ENCODE measurements around the gene MAPK4.

Gene MAPK4

GRCh38 chr18:50671376-50671775, 111.5 kb downstream of the MAPK4 start:
- DNase-seq (ENCODE audit: low spot score): no peak
- in situ Hi-C loops (cut with MboI; ENCODE audit: low pct_unique_long_range_greater_than_20kb, low sequenced_read_pairs, unreplicated experiment): no loop called here
- TF ChIP-seq CTCF (IDR thresholded peaks at IDR 0.05; ENCODE audit: extremely low read depth, insufficient read depth, missing control alignments): no peak

GRCh38 chr18:50674307-50674980, 114.6 kb downstream of the MAPK4 start:
- no peak for DNase-seq (ENCODE audit: low spot score)
- in situ Hi-C loops (cut with MboI; ENCODE audit: low pct_unique_long_range_greater_than_20kb, low sequenced_read_pairs, unreplicated experiment): no loop called here
- no peak for TF ChIP-seq CTCF (IDR thresholded peaks at IDR 0.05; ENCODE audit: extremely low read depth, insufficient read depth, missing control alignments)

DNA sequence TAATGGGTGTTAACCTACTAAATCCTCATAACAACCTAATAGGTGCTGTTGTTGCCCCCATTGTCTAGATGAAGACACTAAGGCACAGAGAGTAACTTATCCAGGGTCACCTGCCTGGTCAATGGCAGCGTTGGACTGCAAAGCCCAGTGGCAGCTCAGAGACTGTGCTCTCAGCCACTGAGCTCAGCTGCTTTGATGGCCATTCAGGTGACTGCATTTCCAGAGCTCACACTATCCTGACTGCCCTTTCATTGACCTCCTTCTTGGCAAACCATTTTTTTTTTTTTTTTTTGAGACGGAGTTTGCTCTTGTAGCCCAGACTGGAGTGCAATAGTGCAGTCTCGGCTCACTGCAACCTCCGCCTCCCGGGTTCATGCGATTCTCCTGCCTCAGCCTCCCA, 115.2 kb downstream of the MAPK4 start:
- no peak for DNase-seq (ENCODE audit: low spot score)
- TF ChIP-seq CTCF (IDR thresholded peaks at IDR 0.05; ENCODE audit: extremely low read depth, insufficient read depth, missing control alignments): no peak
- in situ Hi-C loops (cut with MboI; ENCODE audit: low pct_unique_long_range_greater_than_20kb, low sequenced_read_pairs, unreplicated experiment): no loop called here

DNA sequence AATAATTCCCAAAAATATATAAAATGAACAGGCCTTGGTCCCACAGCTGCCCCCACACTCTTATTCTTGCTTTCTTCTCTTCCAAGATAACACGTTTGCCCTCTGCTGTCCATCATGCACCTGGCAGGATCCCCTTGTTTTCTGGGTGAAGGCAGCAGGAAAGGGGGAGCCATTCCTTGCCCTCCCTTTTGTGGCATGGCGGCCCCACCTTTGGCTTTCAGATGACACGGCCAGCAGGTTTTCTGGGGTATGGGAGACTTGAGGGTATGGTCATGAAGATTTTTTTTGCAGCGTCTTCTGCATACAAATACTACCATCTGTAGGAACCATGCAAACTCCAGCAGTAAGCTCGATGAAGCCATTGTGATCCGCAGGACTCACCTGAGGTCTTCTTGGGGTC, 118.8 kb downstream of the MAPK4 start:
- TF ChIP-seq CTCF (IDR thresholded peaks at IDR 0.05; ENCODE audit: extremely low read depth, insufficient read depth, missing control alignments): no peak
- DNase-seq (ENCODE audit: low spot score): no peak
- in situ Hi-C loops (cut with MboI; ENCODE audit: low pct_unique_long_range_greater_than_20kb, low sequenced_read_pairs, unreplicated experiment): no loop called here

GRCh38 chr18:50679056-50679455, 119.2 kb downstream of the MAPK4 start:
- TF ChIP-seq CTCF (IDR thresholded peaks at IDR 0.05; ENCODE audit: extremely low read depth, insufficient read depth, missing control alignments): no peak
- in situ Hi-C loops (cut with MboI; ENCODE audit: low pct_unique_long_range_greater_than_20kb, low sequenced_read_pairs, unreplicated experiment): no loop called here
- DNase-seq (ENCODE audit: low spot score): no peak

DNA sequence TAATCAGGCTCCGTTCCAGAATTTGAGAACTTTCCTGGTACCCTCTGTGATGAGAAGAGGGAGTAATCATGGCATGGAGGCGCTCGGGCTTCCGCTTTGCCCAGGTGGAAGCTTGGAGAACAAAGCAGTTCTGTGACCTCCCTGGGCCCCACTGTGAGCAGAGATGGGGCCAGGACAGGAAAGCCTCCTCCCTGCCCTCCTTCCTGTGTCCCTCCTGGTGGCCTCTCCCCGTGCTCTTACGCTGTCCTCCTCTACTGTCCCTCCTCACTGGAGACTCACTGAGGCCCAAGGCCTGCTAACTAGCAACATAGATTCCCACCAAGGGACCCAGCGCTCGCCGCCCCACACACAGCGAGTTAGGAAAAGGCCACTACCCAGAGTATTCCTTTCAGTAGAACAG, 119.8 kb downstream of the MAPK4 start:
- in situ Hi-C loops (cut with MboI; ENCODE audit: low pct_unique_long_range_greater_than_20kb, low sequenced_read_pairs, unreplicated experiment): no loop called here
- DNase-seq (ENCODE audit: low spot score): no peak
- no peak for TF ChIP-seq CTCF (IDR thresholded peaks at IDR 0.05; ENCODE audit: extremely low read depth, insufficient read depth, missing control alignments)

All from GM13977 (cell line).